ENCODE measurements around the gene FOXK2.

The FOXK2 gene

DNA sequence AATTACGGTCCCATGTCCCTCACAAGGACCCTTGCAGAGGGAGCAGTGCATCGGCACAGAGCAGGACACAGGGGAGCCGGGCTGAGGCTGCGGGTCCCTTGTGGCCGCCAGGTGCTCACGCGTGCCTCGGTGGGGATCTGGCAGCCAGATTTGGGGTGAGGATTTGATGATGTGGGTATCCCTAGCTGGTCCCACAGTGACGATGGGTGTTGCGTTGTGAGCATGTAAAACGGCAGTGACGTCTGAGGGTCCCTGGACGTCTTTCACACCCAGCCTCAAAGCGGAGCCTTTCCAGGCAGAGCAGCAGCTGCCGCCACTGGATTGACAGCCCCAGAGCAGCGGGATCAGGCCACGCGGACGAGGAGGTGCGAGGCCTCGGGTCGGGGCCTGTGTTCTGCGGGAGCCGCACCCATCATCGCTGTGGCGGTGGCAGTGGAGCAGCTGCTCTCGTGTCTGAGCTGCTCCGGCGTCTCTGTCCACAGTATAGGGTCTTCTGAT lies 74.1 kb downstream of the FOXK2 start:
- H3K4me3 ChIP-seq (ENCODE audit: low read depth, low read length), result peak overlapping the region; percentile 40
- TF ChIP-seq, protein P1, sequence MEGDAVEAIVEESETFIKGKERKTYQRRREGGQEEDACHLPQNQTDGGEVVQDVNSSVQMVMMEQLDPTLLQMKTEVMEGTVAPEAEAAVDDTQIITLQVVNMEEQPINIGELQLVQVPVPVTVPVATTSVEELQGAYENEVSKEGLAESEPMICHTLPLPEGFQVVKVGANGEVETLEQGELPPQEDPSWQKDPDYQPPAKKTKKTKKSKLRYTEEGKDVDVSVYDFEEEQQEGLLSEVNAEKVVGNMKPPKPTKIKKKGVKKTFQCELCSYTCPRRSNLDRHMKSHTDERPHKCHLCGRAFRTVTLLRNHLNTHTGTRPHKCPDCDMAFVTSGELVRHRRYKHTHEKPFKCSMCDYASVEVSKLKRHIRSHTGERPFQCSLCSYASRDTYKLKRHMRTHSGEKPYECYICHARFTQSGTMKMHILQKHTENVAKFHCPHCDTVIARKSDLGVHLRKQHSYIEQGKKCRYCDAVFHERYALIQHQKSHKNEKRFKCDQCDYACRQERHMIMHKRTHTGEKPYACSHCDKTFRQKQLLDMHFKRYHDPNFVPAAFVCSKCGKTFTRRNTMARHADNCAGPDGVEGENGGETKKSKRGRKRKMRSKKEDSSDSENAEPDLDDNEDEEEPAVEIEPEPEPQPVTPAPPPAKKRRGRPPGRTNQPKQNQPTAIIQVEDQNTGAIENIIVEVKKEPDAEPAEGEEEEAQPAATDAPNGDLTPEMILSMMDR (IDR thresholded peaks at IDR 0.05; ENCODE audit: borderline replicate concordance, insufficient read depth, low read depth, low read length), result no peak

GRCh38 chr17:82594571-82594970 lies 75.0 kb downstream of the FOXK2 start:
- TF ChIP-seq, protein P1 (IDR thresholded peaks at IDR 0.05; ENCODE audit: borderline replicate concordance, insufficient read depth, low read depth, low read length), result no peak
- no peak overlapping the region for H3K4me3 ChIP-seq (ENCODE audit: low read depth, low read length)

GRCh38 chr17:82595893-82596292 lies 76.4 kb downstream of the FOXK2 start:
- H3K4me3 ChIP-seq (ENCODE audit: low read depth, low read length), result no peak overlapping the region
- TF ChIP-seq, protein P1 (IDR thresholded peaks at IDR 0.05; ENCODE audit: borderline replicate concordance, insufficient read depth, low read depth, low read length), result no peak

DNA sequence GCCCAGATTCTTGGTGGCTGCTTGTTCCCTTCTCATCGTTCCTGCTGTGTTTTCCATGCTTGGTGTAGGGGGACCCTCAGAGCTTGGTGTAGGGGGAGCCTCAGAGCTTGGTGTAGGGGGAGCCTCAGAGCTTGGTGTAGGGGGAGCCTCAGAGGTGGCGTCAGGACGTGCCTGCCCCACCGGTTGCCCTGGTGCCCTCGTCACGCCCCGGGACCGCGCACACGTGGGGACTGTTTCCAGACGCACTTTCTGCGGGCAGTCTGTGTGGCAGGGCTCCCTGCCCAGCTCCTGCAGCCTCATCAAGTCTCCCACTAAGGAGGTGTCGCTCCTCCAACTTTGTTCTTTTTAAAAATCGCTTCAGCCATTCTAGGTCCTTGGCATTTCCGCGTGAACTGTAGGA lies 76.8 kb downstream of the FOXK2 start:
- H3K4me3 ChIP-seq (ENCODE audit: low read depth, low read length), result no peak overlapping the region
- TF ChIP-seq, protein P1 (IDR thresholded peaks at IDR 0.05; ENCODE audit: borderline replicate concordance, insufficient read depth, low read depth, low read length), result no peak

DNA sequence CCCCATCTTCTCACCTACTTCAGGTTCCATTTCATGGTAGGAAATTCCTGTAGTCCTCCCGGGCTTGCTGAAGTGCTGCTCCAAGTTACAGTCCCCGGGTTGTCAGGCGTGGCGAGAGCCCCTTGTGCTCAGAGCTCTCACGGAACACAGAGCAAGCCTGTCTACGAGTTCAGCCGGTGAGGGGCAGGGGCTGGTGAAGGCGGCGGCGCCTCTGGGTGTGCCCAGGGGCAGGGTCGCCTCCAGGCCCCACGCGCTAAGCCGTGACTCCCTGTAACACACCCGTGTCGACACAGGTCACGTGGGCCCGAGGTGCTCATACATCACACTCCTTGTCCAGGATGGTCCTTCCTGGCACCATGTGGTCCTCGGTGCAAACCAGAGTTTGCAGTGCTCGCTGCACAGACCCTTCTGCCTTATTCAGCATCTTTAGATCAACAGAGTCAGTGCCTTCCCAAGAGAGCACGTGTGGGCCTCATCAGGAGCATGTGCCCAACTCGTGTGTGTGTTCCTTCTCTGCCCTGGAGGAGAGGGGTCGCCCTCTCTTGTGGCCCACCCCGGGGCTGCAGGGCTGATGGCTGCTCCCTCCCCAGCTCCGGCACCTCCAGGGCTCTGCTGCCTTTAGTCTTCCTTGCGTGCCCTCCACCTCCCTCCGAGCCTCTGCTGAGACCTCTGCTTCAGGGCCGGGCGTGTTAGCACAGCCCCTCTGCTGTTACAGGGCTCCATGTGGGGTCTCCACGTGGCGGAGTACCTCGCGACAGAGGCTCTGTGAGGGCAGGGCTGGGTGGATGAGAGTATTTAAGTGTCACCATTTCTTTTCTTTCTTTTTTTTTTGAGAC lies 77.5 kb downstream of the FOXK2 start:
- TF ChIP-seq, protein P1 (IDR thresholded peaks at IDR 0.05; ENCODE audit: borderline replicate concordance, insufficient read depth, low read depth, low read length), result no peak
- H3K4me3 ChIP-seq (ENCODE audit: low read depth, low read length), result no peak overlapping the region

DNA sequence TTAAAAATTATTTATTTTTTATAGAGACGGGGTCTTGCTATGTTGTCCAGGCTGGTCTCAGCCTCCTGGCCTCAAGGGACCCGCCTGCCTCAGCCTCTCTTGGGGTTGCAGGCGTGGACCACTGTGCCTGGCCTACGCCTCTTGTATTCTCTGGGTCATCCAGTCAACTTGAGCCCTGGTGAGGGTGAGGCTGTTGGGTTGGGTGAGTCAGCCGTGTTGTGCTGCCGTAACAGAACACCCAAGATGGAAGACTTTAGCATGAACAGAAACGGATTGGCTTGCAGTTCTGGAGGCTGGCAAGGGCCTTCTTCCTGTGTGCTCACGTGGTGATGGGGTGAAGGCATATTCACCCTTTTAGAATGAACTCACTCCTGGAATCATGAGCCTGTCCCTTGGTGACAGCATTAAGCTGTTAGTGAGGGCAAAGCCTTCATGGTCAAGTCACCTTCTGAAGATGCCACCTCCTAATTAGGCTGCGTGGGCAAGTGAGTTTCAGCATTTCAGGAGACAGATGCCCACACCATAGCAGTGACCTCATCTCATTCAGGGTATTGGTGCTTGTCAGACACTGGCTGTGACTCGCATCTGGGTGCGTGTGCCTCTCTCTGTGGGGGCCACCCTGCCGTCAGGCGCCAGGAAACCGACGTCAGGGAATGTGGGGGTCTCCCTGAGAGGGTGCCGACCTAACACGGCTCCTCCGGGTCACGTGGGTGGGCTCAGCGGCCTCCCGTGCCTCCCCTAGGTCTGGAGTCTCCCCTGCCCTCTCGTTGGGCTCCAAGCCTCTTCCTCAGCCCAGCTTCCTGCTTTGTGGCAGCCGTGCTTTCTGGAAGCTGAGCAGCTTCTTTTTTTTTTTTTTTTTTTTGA lies 79.0 kb downstream of the FOXK2 start:
- TF ChIP-seq, protein P1 (IDR thresholded peaks at IDR 0.05; ENCODE audit: borderline replicate concordance, insufficient read depth, low read depth, low read length), result no peak
- H3K4me3 ChIP-seq (ENCODE audit: low read depth, low read length), result no peak overlapping the region
